HepG2 (cell line): Measurements from ENCODE around the gene CHST13. TPM values are rescaled to one million over a fixed set of nuclear protein-coding genes. Genes with fewer than 3 reads are reported as not detected.

Experiments used
- BCLAF1 ChIP-seq: fragments of 450-650 bp; IDR thresholded peaks from 2 replicates; pipeline ENCODE4 v1.6.1; 2017; ENCODE audit warnings: mild to moderate bottlenecking
- CREBL2 ChIP-seq: sonication (generic); formaldehyde crosslinking; IDR thresholded peaks from 2 replicates; pipeline ENCODE4 v1.8.1; 2023; ENCODE audit warnings: missing genetic modification reagents, mild to moderate bottlenecking, borderline replicate concordance
- DBP ChIP-seq: sonication (generic); formaldehyde crosslinking; IDR thresholded peaks from 2 replicates; pipeline ENCODE4 v1.4.0; 2020; ENCODE audit warnings: missing genetic modification reagents; ENCODE audit errors: not compliant biosample characterization
- GABPB1 ChIP-seq: IDR thresholded peaks from 2 replicates; pipeline ENCODE4 v1.6.1; 2016; ENCODE audit warnings: mild to moderate bottlenecking, missing genetic modification reagents, moderate library complexity, missing compliant biosample characterization
- PLSCR1 ChIP-seq: sonication (generic); formaldehyde crosslinking; IDR thresholded peaks from 2 replicates; pipeline ENCODE4 v1.5.0; 2020; ENCODE audit warnings: missing genetic modification reagents, mild to moderate bottlenecking, borderline replicate concordance
- RFX5 ChIP-seq: IDR thresholded peaks from 2 replicates; pipeline ENCODE4 v1.6.1; 2011; ENCODE audit warnings: low read depth, low read length, improper control_type of control experiment
- RFXAP ChIP-seq: sonication (generic); formaldehyde crosslinking; IDR thresholded peaks from 2 replicates; pipeline ENCODE4 v1.4.0; 2020; ENCODE audit warnings: missing genetic modification reagents, borderline replicate concordance
- THRA ChIP-seq: sonication (generic); formaldehyde crosslinking; IDR thresholded peaks from 2 replicates; pipeline ENCODE4 v1.4.0; 2020; ENCODE audit warnings: missing genetic modification reagents, borderline replicate concordance
- TRAFD1 ChIP-seq: sonication (generic); formaldehyde crosslinking; IDR thresholded peaks from 2 replicates; pipeline ENCODE4 v1.5.1; 2020; ENCODE audit warnings: missing genetic modification reagents, mild to moderate bottlenecking, borderline replicate concordance
- ZNF572 ChIP-seq: sonication (generic); formaldehyde crosslinking; IDR thresholded peaks from 2 replicates; pipeline ENCODE4 v1.5.1; 2020; ENCODE audit warnings: mild to moderate bottlenecking, missing genetic modification reagents
- ZNF619 ChIP-seq: sonication (generic); formaldehyde crosslinking; IDR thresholded peaks from 2 replicates; pipeline ENCODE4 v1.4.0; 2020; ENCODE audit warnings: mild to moderate bottlenecking, missing genetic modification reagents
- ZNF776 ChIP-seq: sonication (generic); formaldehyde crosslinking; IDR thresholded peaks from 2 replicates; pipeline ENCODE4 v1.4.0; 2020; ENCODE audit warnings: mild to moderate bottlenecking, missing genetic modification reagents
- polyA plus RNA-seq, 8 experiments: library from polyadenylated mRNA; depleted of rRNA in 3 of 8; stranded (reverse) in 7 of 8; unstranded in 1 of 8; fragments of >200 nt; fragmentation: Illumina TruSeq in 4 of 8; extraction: Trizol in 4 of 8; gene quantifications; 2 replicates each; pipeline versions ENCODE4 v1.2.1 to v1.2.3, GENCODE V29; 2011 to 2016; ENCODE audit warnings: low read depth in 4 of 8, missing spikeins in 1 of 8, mixed read lengths in 1 of 8; ENCODE audit not compliant: insufficient read depth in 1 of 8
- total RNA-seq, 5 experiments: library from RNA; depleted of rRNA; stranded (reverse); fragments of >200 nt; fragmentation: Illumina TruSeq; extraction: Trizol; gene quantifications; 2 replicates each; pipeline ENCODE4 v1.2.3, GENCODE V29; 2016; ENCODE audit warnings: low read depth in 1 of 5
- TF ChIP-seq, protein P1 (sequence below): sonication (generic); formaldehyde crosslinking; IDR thresholded peaks from 2 replicates; pipeline ENCODE4 v1.4.0; 2020; ENCODE audit warnings: low read depth, missing genetic modification reagents

Gene CHST13
- total and polyA plus RNA-seq, 2 of the 13 experiments (the other 11 are each of a cell fraction or from before 2014, with no cell fraction given), result 32.0 to 43.1 TPM

DNA sequence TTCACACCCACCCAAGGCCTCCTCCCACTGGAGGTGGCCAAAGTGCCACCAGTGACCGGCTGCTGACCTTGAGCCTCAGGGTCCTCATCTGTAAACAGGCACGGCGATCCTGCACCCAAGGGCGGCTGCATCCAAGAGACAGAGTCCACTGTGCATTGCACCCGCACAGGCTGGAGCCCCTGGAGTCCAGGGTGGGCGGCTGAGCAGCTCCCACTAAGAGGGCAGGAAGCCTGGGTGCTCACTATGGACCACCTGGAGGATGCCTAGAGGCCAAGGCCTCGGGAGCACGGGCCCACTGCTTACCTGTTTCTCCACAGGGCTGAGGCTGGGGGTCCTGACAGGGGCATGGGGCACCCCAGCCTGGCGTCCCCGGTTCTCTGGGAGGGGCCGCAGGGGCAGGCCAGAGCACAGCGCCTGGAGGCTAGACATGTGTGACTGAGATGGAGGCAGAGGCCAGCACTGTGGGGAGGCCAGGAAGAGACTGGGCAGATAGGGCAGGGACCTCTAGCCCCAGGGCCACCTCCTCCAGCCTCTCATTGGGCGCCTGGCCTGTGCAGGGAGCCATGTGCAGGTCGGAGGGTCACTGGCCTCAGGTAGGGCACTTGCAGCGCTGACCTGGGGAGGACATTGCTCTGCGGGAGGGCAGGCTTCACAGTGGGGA, 6.5 kb upstream of the CHST13 start, which contains the start of gene UROC1 (continued):
- TF ChIP-seq TRAFD1 (CRISPR knock-in tag), result peak; percentile 26; the same call in 1 of the 2 replicates
- no peak; the same call in 1 of the 2 replicates for TF ChIP-seq RFXAP
- TF ChIP-seq ZNF572, result peak; percentile 77; the same call in 1 of the 2 replicates
- TF ChIP-seq GABPB1, result peak; percentile 38; the same call in 1 of the 2 replicates
- TF ChIP-seq PLSCR1 (CRISPR knock-in tag), result no peak
- TF ChIP-seq CREBL2 (CRISPR knock-in tag), result no peak
- TF ChIP-seq BCLAF1, result no peak
- TF ChIP-seq, protein P1, sequence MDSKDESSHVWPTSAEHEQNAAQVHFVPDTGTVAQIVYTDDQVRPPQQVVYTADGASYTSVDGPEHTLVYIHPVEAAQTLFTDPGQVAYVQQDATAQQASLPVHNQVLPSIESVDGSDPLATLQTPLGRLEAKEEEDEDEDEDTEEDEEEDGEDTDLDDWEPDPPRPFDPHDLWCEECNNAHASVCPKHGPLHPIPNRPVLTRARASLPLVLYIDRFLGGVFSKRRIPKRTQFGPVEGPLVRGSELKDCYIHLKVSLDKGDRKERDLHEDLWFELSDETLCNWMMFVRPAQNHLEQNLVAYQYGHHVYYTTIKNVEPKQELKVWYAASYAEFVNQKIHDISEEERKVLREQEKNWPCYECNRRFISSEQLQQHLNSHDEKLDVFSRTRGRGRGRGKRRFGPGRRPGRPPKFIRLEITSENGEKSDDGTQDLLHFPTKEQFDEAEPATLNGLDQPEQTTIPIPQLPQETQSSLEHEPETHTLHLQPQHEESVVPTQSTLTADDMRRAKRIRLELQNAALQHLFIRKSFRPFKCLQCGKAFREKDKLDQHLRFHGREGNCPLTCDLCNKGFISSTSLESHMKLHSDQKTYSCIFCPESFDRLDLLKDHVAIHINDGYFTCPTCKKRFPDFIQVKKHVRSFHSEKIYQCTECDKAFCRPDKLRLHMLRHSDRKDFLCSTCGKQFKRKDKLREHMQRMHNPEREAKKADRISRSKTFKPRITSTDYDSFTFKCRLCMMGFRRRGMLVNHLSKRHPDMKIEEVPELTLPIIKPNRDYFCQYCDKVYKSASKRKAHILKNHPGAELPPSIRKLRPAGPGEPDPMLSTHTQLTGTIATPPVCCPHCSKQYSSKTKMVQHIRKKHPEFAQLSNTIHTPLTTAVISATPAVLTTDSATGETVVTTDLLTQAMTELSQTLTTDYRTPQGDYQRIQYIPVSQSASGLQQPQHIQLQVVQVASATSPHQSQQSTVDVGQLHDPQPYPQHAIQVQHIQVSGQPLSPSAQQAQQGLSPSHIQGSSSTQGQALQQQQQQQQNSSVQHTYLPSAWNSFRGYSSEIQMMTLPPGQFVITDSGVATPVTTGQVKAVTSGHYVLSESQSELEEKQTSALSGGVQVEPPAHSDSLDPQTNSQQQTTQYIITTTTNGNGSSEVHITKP (CRISPR knock-in tag), result no peak
- no peak for TF ChIP-seq ZNF619 (CRISPR knock-in tag)
- TF ChIP-seq DBP (CRISPR knock-in tag), result no peak
- no peak for TF ChIP-seq RFX5
- TF ChIP-seq THRA, result peak; percentile 50; the same call in 1 of the 2 replicates
- TF ChIP-seq ZNF776 (CRISPR knock-in tag), result no peak; the same call in 1 of the 2 replicates
